CD1c-positive myeloid dendritic cell (primary cell): Measurements from ENCODE around the gene NEDD4L.
A peak's percentile ranks its signal among the peaks of the same experiment; 100 is the strongest.

Experiments used
- DNase-seq: peaks from one replicate; pipeline ENCODE4 v3.0.0-alpha.2; 2016; ENCODE audit errors: extremely low spot score

Gene NEDD4L

GRCh38 chr18:58211510-58211909 is 167.5 kb downstream of the NEDD4L start:
- DNase-seq, result no peak

- no peak for DNase-seq
Measured at GRCh38 chr18:58212274-58212673, 168.2 kb downstream of the NEDD4L start.

DNA sequence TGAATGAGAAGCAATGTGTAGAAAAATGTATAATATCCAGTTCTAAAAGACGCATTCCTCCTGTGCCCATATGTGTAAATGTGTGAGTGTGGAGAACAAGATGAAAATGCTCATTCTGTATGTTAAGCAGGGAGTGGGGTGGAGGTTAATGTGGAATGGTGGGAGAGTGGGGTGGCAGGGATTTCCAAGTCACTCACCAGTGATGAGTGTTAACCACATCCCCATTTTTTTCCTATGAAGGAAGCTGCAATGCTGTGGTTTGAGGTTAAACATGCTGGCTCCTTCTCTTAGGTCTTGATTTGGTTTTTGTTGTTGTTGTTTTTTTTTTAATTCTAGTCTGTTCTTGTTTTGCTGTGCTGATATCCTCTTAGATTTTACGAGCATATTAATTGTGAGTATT is 169.4 kb downstream of the NEDD4L start:
- DNase-seq, result peak; percentile 84

DNA sequence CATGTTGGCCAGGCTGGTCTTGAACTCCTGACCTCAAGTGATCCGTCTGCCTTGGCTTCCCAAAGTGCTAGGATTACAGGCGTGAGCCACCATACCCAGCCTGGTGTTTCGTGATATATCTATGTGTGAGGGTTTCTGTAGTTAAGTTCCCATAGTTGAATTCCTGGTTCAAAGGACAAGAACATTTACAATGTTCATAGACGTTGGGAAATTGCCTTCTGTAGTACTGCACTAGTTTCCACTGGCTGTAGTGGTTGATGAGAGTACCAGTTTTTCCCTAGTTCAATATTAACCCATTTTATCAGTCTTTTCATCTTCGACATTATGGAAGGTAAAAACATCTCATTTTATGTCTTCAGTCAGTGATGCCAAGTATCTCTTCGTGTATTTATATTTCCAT is 171.0 kb downstream of the NEDD4L start:
- no peak for DNase-seq

GRCh38 chr18:58216071-58216481 is 172.1 kb downstream of the NEDD4L start:
- DNase-seq, result no peak

- no peak for DNase-seq
Measured at GRCh38 chr18:58217052-58217451, 173.0 kb downstream of the NEDD4L start.

DNA sequence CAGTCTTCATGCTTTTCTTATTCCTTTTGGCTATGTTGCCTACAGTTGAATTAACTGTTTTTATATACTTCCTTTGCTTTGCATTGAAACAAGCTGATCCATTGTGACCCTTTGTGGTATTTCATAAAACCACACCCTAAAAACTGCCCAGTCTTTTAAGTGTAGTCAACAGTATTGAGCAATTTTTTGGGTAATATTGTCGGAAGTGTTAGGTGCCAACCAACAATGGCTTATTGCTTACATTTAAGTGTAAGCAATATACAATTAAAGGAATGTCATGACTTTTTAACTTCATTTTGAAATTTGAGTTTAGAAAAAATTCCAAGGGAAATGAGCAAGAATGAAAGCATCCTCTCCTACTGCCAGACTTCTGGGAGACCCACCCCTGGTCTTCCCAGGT is 174.1 kb downstream of the NEDD4L start:
- peak; percentile 59 for DNase-seq

- DNase-seq, result no peak
Measured at GRCh38 chr18:58221060-58221725, 177.2 kb downstream of the NEDD4L start.

GRCh38 chr18:58222432-58223125 is 178.6 kb downstream of the NEDD4L start:
- DNase-seq, result peak; percentile 21

GRCh38 chr18:58223717-58224424 is 179.8 kb downstream of the NEDD4L start:
- DNase-seq, result peak; percentile 81

DNA sequence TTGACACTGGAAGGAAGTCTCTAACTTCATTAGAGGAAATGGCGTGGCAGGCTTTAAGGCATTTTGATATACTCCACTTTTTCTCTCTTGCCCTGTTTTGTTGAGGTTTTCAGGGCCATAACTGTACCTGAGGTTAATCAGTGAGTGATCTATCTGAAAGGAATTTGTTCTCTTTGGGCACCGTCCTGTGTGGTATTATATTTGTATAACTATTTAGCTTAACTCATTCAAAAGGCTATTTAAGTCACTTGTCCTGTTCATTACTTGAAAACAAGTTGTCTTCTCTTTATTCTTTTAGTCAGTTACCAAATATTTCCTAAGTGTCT is 180.4 kb downstream of the NEDD4L start:
- no peak for DNase-seq

GRCh38 chr18:58225101-58225500 is 181.1 kb downstream of the NEDD4L start:
- DNase-seq, result peak; percentile 53

GRCh38 chr18:58226429-58226828 is 182.4 kb downstream of the NEDD4L start:
- peak; percentile 55 for DNase-seq

GRCh38 chr18:58227361-58227930 is 183.4 kb downstream of the NEDD4L start:
- no peak for DNase-seq

- no peak for DNase-seq
Measured at GRCh38 chr18:58228176-58228575, 184.2 kb downstream of the NEDD4L start.

DNA sequence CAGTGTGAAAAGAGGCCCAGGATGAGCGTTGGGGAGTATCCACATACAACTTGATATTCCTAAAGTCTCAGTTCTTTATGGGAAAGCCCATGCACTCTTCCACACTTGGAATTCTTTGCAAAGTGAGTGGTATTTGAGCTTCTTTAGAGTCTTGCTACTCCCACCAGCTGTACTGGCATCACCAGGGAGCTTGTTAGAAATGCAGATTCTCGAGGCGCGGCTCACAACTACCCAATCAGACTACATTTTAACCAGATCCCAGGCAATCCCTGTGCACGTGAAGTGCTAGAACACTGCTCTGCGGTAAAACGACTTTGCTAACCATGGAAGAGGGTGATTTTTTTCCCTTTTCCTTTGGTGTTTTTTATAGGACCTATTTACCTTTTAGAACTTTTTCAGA is 184.7 kb downstream of the NEDD4L start:
- no peak for DNase-seq

DNA sequence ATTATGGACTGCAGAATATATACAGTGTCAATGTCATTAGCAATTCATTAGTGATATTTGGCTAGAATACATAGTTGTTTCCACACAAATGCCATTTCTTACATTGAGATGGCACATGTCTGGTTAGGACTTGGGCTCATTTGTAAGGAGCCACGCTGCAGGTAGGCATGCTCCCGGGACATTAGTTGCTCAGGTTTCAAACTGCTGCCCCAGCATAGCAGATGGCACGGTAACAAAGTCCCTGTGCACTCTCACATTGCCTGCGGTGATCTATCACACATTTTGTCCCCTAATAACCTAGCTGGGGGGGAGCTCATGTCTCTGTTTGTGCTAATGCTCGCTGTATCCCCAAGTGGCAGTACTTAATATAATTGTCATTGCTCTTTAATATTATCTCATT is 185.1 kb downstream of the NEDD4L start:
- no peak for DNase-seq

DNA sequence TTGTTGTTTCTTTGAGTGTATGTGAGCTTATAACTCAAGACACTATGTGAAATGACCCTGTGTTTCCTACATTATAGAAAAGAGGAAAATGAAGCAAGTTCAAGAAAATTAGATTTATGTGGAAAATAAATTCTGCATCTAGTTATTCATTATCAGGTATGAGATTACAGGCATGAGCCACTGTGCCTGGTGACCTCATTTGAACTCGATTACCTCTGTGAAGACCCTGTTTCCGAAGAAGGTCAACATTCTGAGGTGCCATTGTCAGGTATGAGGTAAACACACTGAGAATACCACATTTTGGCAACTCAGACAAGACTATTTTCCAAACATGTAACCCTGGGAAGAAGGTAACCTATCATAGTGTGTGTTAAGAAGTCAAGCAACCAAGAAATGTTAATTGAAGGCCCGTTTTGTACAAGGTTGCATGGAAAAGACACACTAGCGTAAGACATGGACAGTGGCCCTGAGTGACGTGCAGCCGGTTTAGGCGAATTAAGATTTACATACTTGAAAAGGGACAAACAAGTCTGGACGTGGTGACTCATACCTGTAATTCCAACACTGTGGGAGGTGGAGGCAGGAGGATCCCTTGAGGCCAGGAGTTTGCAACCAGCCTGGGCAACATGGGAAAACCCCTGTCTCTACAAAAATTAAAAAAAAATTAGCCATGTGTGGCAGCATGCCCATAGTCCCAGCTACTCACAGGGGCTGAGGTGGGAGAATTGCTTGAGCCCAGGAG is 186.6 kb downstream of the NEDD4L start:
- DNase-seq, result peak; percentile 12

- DNase-seq, result no peak
Measured at GRCh38 chr18:58231930-58232329, 187.9 kb downstream of the NEDD4L start.

DNA sequence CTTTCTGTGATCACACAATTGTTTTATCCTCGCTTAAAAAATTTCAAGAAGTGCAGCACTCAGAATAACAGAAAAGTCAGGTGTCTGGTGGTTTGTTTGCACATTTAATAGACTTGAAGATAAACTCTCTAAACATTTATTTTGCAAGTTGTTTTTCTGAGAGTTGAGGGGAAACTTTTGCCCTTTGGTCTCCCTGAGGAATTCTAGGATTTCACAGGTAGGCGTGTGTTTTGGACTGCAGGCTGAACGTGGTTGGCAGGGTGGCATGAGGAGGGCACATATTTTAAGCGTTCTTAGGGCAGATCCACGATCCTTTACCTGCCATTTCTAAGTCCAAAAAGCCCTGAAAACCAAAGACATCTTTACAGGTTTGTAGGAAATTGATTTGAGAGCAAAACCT is 188.6 kb downstream of the NEDD4L start:
- DNase-seq, result no peak

GRCh38 chr18:58234359-58234741 is 190.3 kb downstream of the NEDD4L start:
- DNase-seq, result no peak

- no peak for DNase-seq
Measured at GRCh38 chr18:58235001-58235436, 191.0 kb downstream of the NEDD4L start.
